IPS-18a (cell line): ENCODE results near the gene TFDP2.
"Not testable (repeated sequence)": the region's sequence is repeated elsewhere in the genome, so short reads cannot be mapped to it uniquely, and the experiment has no call there.

ENCODE experiments used
- H3K27ac ChIP-seq: one replicate; pipeline ENCODE4 v1.5.1; 2013; ENCODE audit warnings: low read length
- H3K27me3 ChIP-seq: one replicate; pipeline ENCODE4 v1.6.1; 2013; ENCODE audit warnings: mild to moderate bottlenecking, low read length; ENCODE audit not compliant: control insufficient read depth, insufficient read depth
- H3K36me3 ChIP-seq: one replicate; pipeline ENCODE4 v1.6.1; 2013; ENCODE audit warnings: low read depth, low read length; ENCODE audit not compliant: control insufficient read depth
- H3K4me1 ChIP-seq: one replicate; pipeline ENCODE4 v1.6.1; 2013; ENCODE audit warnings: low read depth, low read length; ENCODE audit not compliant: control insufficient read depth
- H3K4me3 ChIP-seq: one replicate; pipeline ENCODE4 v1.5.1; 2013; ENCODE audit warnings: low read length
- H3K9ac ChIP-seq: one replicate; pipeline ENCODE4 v1.6.1; 2013; ENCODE audit warnings: mild to moderate bottlenecking, low read length, moderate library complexity
- H3K9me3 ChIP-seq: one replicate; pipeline ENCODE4 v1.6.1; 2013; ENCODE audit warnings: low read depth, low read length; ENCODE audit not compliant: control insufficient read depth

Gene TFDP2

DNA sequence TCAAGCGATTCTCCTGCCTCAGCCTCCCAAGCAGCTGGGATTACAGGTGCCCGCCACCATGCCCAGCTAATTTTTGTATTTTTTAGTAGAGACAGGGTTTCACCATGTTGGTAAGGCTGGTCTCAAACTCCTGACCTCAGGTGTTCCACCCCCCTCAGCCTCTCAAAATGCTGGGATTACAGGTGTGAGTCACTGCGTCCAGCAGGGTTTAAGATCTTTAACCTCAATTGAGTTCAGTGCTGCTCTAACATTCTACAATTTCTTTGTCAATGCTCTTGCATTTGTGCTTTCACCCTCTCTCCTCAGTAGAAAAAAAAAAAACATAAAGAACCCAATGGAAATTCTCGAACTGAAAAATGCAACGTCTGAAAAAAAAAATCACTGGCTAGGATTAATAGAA is 60.4 kb downstream of the TFDP2 start:
- H3K27ac ChIP-seq, H3K9me3 ChIP-seq, H3K4me1 ChIP-seq, H3K4me3 ChIP-seq, H3K9ac ChIP-seq, H3K27me3 ChIP-seq, H3K36me3 ChIP-seq: not testable (repeated sequence)

GRCh38 chr3:142088522-142088921 is 60.8 kb downstream of the TFDP2 start:
- H3K9me3 ChIP-seq: no peaks in the 10 kb centered on the region
- H3K9ac ChIP-seq: no peak overlapping the region
- H3K4me1 ChIP-seq: no peaks in the 10 kb centered on the region
- H3K36me3 ChIP-seq: no peaks in the 10 kb centered on the region
- H3K4me3 ChIP-seq: no peak overlapping the region
- no peaks in the 10 kb centered on the region for H3K27me3 ChIP-seq
- no peak overlapping the region for H3K27ac ChIP-seq

DNA sequence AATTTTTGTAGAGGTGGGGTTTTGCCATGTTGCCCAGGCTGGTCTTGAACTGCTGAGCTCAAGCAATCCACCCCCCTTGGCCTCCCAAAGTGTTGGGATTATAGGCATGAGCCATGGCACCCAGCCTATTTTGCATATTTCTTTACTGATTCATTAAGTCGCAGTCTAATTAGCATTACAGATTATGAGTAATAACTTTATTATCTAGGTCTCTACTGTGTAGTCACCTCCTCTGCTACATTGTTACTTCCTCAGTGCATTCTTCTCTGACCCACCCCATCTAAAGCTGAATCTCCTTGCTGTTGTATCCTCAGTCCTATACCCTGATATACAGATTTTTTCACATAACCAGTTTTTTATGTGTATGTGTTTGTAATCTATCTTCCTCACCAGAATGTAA is 61.7 kb downstream of the TFDP2 start:
- no peak overlapping the region for H3K27ac ChIP-seq
- no peak overlapping the region for H3K4me3 ChIP-seq
- no peaks in the 10 kb centered on the region for H3K4me1 ChIP-seq
- H3K9ac ChIP-seq: no peak overlapping the region
- no peaks in the 10 kb centered on the region for H3K27me3 ChIP-seq
- no peaks in the 10 kb centered on the region for H3K9me3 ChIP-seq
- H3K36me3 ChIP-seq: no peaks in the 10 kb centered on the region

DNA sequence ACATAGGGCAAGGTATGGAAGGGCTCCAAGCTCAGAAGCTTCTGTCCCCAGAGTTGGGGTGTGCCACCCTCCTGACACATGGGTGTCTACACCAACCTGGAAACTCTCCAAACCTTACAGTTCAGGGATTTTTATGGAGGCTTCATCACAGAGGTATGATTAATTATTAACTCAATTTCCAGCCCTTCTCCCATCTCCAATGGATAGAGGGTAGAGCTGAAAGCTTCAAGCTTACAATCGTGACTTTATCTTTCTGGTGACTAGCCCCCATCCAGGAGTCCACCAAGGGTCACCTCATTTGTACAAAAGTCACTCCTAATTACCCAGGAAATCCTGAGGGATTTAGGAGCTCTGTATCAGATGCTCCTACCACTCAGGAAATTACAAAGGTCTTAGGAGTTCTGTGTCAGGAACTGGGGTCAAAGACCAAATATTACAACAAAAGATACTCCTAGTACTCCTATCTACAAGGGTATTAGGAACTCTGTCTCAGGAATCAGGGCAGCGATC is 62.7 kb downstream of the TFDP2 start:
- Histone ChIP-seq H3K27ac (no peak overlapping the region), H3K4me3 (no peak overlapping the region), H3K4me1 (no peaks in the 10 kb centered on the region), H3K36me3 (no peaks in the 10 kb centered on the region), H3K9me3 (no peaks in the 10 kb centered on the region), H3K27me3 (no peaks in the 10 kb centered on the region), H3K9ac (no peak overlapping the region)

DNA sequence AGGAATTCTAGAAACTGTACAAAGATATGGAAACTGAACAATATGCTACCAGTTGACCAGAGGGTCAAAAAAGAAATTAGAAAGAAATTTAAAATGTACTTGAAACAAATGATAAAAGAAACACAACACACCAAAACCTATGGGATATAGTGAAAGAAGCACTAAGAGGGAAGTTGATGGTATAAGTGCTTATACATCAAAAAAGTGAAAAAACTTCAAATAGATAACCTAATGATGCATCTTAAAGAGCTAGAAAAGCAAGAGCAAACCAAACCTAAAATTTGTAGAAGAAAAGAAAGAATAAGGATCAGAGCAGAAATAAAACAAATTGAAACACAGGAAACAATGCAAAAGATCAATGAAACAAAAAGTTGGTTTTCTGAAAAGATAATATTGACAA is 68.2 kb downstream of the TFDP2 start:
- Histone ChIP-seq H3K27ac (no peak overlapping the region), H3K9me3 (no peaks in the 10 kb centered on the region), H3K4me3 (no peak overlapping the region), H3K27me3 (no peaks in the 10 kb centered on the region), H3K4me1 (no peaks in the 10 kb centered on the region), H3K36me3 (no peaks in the 10 kb centered on the region), H3K9ac (no peak overlapping the region)

GRCh38 chr3:142077859-142078500 is 71.4 kb downstream of the TFDP2 start:
- H3K4me1 ChIP-seq: peaks cover 6% of the 10 kb centered on the region
- H3K27ac ChIP-seq: no peak overlapping the region
- no peaks in the 10 kb centered on the region for H3K36me3 ChIP-seq
- no peaks in the 10 kb centered on the region for H3K9me3 ChIP-seq
- H3K9ac ChIP-seq: no peak overlapping the region
- H3K4me3 ChIP-seq: no peak overlapping the region
- H3K27me3 ChIP-seq: no peaks in the 10 kb centered on the region

- no peak overlapping the region for H3K27ac ChIP-seq
- H3K27me3 ChIP-seq: no peaks in the 10 kb centered on the region
- peaks cover 6% of the 10 kb centered on the region for H3K4me1 ChIP-seq
- no peaks in the 10 kb centered on the region for H3K9me3 ChIP-seq
- H3K4me3 ChIP-seq: no peak overlapping the region
- H3K9ac ChIP-seq: no peak overlapping the region
- H3K36me3 ChIP-seq: no peaks in the 10 kb centered on the region
Observed at GRCh38 chr3:142077155-142077858, 72.0 kb downstream of the TFDP2 start.

GRCh38 chr3:142075656-142076055 is 73.7 kb downstream of the TFDP2 start:
- not testable (repeated sequence) for H3K36me3 ChIP-seq, H3K4me3 ChIP-seq, H3K27ac ChIP-seq, H3K4me1 ChIP-seq, H3K9ac ChIP-seq, H3K27me3 ChIP-seq, H3K9me3 ChIP-seq

DNA sequence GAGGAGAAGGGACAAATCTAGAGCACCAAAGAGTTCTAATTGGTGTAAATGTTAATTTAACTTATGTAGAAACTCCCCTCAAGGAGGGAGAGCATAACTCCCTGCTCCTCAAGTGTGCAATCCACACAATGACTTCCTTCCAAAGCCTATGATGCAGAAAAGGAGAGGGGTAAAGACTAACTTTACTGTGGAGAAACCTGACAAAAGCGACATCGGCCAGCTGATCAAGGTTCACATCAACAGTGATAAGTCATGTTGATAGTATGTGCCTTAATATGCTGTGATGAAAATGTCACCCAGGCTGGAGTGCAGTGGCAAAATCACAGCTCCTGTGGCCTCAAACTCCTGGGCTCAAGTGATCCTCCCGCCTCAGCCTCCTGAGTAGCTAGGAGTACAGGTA is 76.5 kb downstream of the TFDP2 start:
- no peaks in the 10 kb centered on the region for H3K27me3 ChIP-seq
- no peak overlapping the region for H3K27ac ChIP-seq
- H3K9ac ChIP-seq: no peak overlapping the region
- no peak overlapping the region for H3K4me3 ChIP-seq
- peaks cover 6% of the 10 kb centered on the region for H3K4me1 ChIP-seq
- H3K36me3 ChIP-seq: no peaks in the 10 kb centered on the region
- H3K9me3 ChIP-seq: no peaks in the 10 kb centered on the region

DNA sequence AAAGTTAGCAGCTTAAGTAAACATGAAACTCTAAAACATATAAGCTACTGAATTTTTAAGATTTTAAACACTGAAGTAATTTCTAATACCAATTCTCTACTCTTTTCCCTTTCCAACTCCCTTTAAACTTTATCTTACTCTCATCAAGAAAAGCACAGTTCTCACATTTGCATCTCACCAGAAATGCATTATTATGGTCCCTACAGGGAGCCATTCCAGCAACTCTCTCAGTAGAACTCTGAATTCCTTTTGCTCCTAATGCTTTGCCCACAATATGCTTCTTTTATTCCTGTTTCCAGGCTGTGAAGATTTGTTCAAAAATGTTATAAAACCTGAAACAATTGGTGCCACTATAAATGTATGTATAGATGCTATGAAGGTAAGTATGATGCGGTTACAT is 83.4 kb downstream of the TFDP2 start:
- no peaks in the 10 kb centered on the region for H3K36me3 ChIP-seq
- H3K9me3 ChIP-seq: no peaks in the 10 kb centered on the region
- H3K27me3 ChIP-seq: no peaks in the 10 kb centered on the region
- H3K27ac ChIP-seq: no peak overlapping the region
- peaks cover 37% of the 10 kb centered on the region for H3K4me1 ChIP-seq
- H3K9ac ChIP-seq: peak overlapping the region; percentile 4
- H3K4me3 ChIP-seq: peak overlapping the region; percentile 26

GRCh38 chr3:142065344-142065743 is 84.0 kb downstream of the TFDP2 start:
- Histone ChIP-seq H3K9ac (peak overlapping the region; percentile 0), H3K36me3 (no peaks in the 10 kb centered on the region), H3K27me3 (no peaks in the 10 kb centered on the region), H3K27ac (no peak overlapping the region), H3K4me3 (no peak overlapping the region), H3K4me1 (peaks cover 37% of the 10 kb centered on the region), H3K9me3 (no peaks in the 10 kb centered on the region)

GRCh38 chr3:142064454-142064853 is 84.9 kb downstream of the TFDP2 start:
- peak overlapping the region; percentile 50 for H3K27ac ChIP-seq
- no peaks in the 10 kb centered on the region for H3K36me3 ChIP-seq
- peaks cover 37% of the 10 kb centered on the region for H3K4me1 ChIP-seq
- H3K4me3 ChIP-seq: no peak overlapping the region
- H3K27me3 ChIP-seq: no peaks in the 10 kb centered on the region
- H3K9ac ChIP-seq: peak overlapping the region; percentile 0
- H3K9me3 ChIP-seq: no peaks in the 10 kb centered on the region
